IMR-90 (cell line): ENCODE data around the gene GBA2. TPM values are rescaled to one million over a fixed set of nuclear protein-coding genes. Genes with fewer than 3 reads are reported as not detected.

Source experiments
- ATAC-seq: fragments of 200-7000 bp; cut with Tn5 transposase; 2 replicates; pipeline ENCODE4 v1.9.1; 2020; ENCODE audit warnings: low read depth, mild to moderate bottlenecking, moderate library complexity
- BruUV-seq: library from RNA; stranded (reverse); fragments of 400-500 nt; replicated peaks from 2 replicates; lab custom pipeline; 2021; lab: Mats Ljungman, UMichigan
- CTCF ChIA-PET: fragments of 300-600 bp; formaldehyde crosslinking; extraction: SDS; loops from one replicate; lab custom pipeline; 2021; ENCODE audit warnings: antibody characterized with exemption; lab: Yijun Ruan, JAX
- POLR2A ChIA-PET: fragments of 300-600 bp; sonication (Branson Sonifier 250); formaldehyde crosslinking; loops from one replicate; lab custom pipeline; 2022; ENCODE audit warnings: antibody characterized with exemption; ENCODE audit not compliant: unreplicated experiment; lab: Charles Lee
- DNase-seq: peaks from one replicate; pipeline ENCODE4 v3.0.0; 2013
- H2AFZ ChIP-seq: replicated peaks from 2 replicates; pipeline ENCODE3; 2013; ENCODE audit warnings: low read length, mild to moderate bottlenecking; ENCODE audit not compliant: poor library complexity
- H2AK5ac ChIP-seq: 2 replicates; pipeline ENCODE4 v1.6.1; 2013; ENCODE audit warnings: low read depth, low read length, inconsistent platforms
- H2AK9ac ChIP-seq: replicated peaks from 2 replicates; pipeline ENCODE3; 2013; ENCODE audit warnings: mild to moderate bottlenecking, low read depth, low read length, moderate library complexity; ENCODE audit not compliant: poor library complexity
- H2BK120ac ChIP-seq: 2 replicates; pipeline ENCODE4 v1.6.1; 2013; ENCODE audit warnings: low read depth, low read length, inconsistent platforms
- H2BK15ac ChIP-seq: 3 replicates; pipeline ENCODE4 v1.6.1; 2013; ENCODE audit warnings: low read depth, low read length, inconsistent platforms
- H2BK20ac ChIP-seq: 2 replicates; pipeline ENCODE4 v1.6.1; 2013; ENCODE audit warnings: low read depth, mild to moderate bottlenecking, inconsistent platforms, low read length, moderate library complexity
- H2BK5ac ChIP-seq: 2 replicates; pipeline ENCODE4 v1.6.1; 2013; ENCODE audit warnings: mild to moderate bottlenecking, low read depth, low read length, inconsistent platforms; ENCODE audit not compliant: poor library complexity, severe bottlenecking
- H3K14ac ChIP-seq: replicated peaks from 2 replicates; pipeline ENCODE4 v1.6.1; 2013; ENCODE audit warnings: low read depth, low read length, inconsistent platforms
- H3K18ac ChIP-seq: 2 replicates; pipeline ENCODE4 v1.6.1; 2013; ENCODE audit warnings: low read depth, low read length, control low read depth
- H3K23ac ChIP-seq: 2 replicates; pipeline ENCODE4 v1.6.1; 2013; ENCODE audit warnings: low read depth, low read length, inconsistent platforms
- H3K27ac ChIP-seq: 2 replicates; pipeline ENCODE4 v1.5.1; 2013; ENCODE audit warnings: mild to moderate bottlenecking, control low read depth, low read length; ENCODE audit not compliant: insufficient read depth
- H3K27me3 ChIP-seq: 2 replicates; pipeline ENCODE4 v1.6.1; 2013; ENCODE audit warnings: low read length; ENCODE audit not compliant: control insufficient read depth, insufficient read depth
- H3K36me3 ChIP-seq: 2 replicates; pipeline ENCODE4 v1.6.1; 2013; ENCODE audit warnings: low read length, mixed read lengths; ENCODE audit not compliant: control insufficient read depth, insufficient read depth
- H3K4ac ChIP-seq: 2 replicates; pipeline ENCODE4 v1.6.1; 2013; ENCODE audit warnings: low read depth, low read length, inconsistent platforms
- H3K4me1 ChIP-seq: 2 replicates; pipeline ENCODE4 v1.6.1; 2013; ENCODE audit warnings: low read length, mixed read lengths; ENCODE audit not compliant: control insufficient read depth, insufficient read depth
- H3K4me2 ChIP-seq: 2 replicates; pipeline ENCODE4 v1.6.1; 2013; ENCODE audit warnings: low read depth, mild to moderate bottlenecking, control low read depth, low read length, moderate library complexity
- H3K4me3 ChIP-seq: 2 replicates; pipeline ENCODE4 v1.5.1; 2013; ENCODE audit warnings: low read depth, mild to moderate bottlenecking, control low read depth, low read length, moderate library complexity; ENCODE audit not compliant: insufficient read depth
- H3K56ac ChIP-seq: 2 replicates; pipeline ENCODE4 v1.6.1; 2013; ENCODE audit warnings: low read length, inconsistent platforms; ENCODE audit not compliant: insufficient read depth; ENCODE audit errors: extremely low read depth
- H3K79me1 ChIP-seq, 2 experiments: 2 replicates each; pipeline ENCODE4 v1.6.1; 2013; ENCODE audit warnings: low read length in 2 of 2, inconsistent platforms in 1 of 2, low read depth in 1 of 2
- H3K9ac ChIP-seq: 2 replicates; pipeline ENCODE4 v1.6.1; 2013; ENCODE audit warnings: low read depth, low read length, control low read depth
- H3K9me1 ChIP-seq: 2 replicates; pipeline ENCODE4 v1.6.1; 2013; ENCODE audit warnings: low read length, inconsistent platforms; ENCODE audit not compliant: insufficient read depth
- H3K9me3 ChIP-seq: 2 replicates; pipeline ENCODE4 v1.6.1; 2013; ENCODE audit warnings: low read length; ENCODE audit not compliant: control insufficient read depth, insufficient read depth
- H4K20me1 ChIP-seq: 2 replicates; pipeline ENCODE4 v1.6.1; 2013; ENCODE audit warnings: low read length, inconsistent platforms; ENCODE audit not compliant: insufficient read depth
- H4K5ac ChIP-seq: 2 replicates; pipeline ENCODE4 v1.6.1; 2013; ENCODE audit warnings: mild to moderate bottlenecking, low read depth, low read length, control low read depth
- H4K8ac ChIP-seq, 2 experiments: 2 replicates each; pipeline ENCODE4 v1.6.1; 2013; ENCODE audit warnings: low read depth in 2 of 2, low read length in 2 of 2, control low read depth in 1 of 2, inconsistent platforms in 1 of 2
- H4K91ac ChIP-seq: 2 replicates; pipeline ENCODE4 v1.6.1; 2013; ENCODE audit warnings: low read depth, low read length, inconsistent platforms; ENCODE audit not compliant: insufficient read depth
- BHLHE40 ChIP-seq: fragments of 150-350 bp; IDR thresholded peaks from 2 replicates; pipeline ENCODE4 v1.6.1; 2016; ENCODE audit warnings: mild to moderate bottlenecking, low read depth, low read length
- CEBPB ChIP-seq: IDR thresholded peaks from 2 replicates; pipeline ENCODE4 v1.6.1; 2012; ENCODE audit warnings: low read depth, low read length, improper control_type of control experiment
- FOS ChIP-seq: fragments of 150-350 bp; IDR thresholded peaks from 2 replicates; pipeline ENCODE4 v1.6.1; 2016; ENCODE audit warnings: low read depth, low read length
- MAFK ChIP-seq: IDR thresholded peaks from 2 replicates; pipeline ENCODE4 v1.6.1; 2012; ENCODE audit warnings: low read depth, low read length, improper control_type of control experiment
- MAZ ChIP-seq: IDR thresholded peaks from 2 replicates; pipeline ENCODE4 v1.6.1; 2012; ENCODE audit warnings: low read depth, mild to moderate bottlenecking, low read length, improper control_type of control experiment, moderate library complexity, borderline replicate concordance
- NFE2L2 ChIP-seq: fragments of 150-350 bp; IDR thresholded peaks from 2 replicates; pipeline ENCODE4 v1.6.1; 2016; ENCODE audit warnings: low read depth, mild to moderate bottlenecking, low read length
- POLR2A ChIP-seq: IDR thresholded peaks from 2 replicates; pipeline ENCODE4 v1.6.1; 2012; ENCODE audit warnings: mild to moderate bottlenecking, low read depth, low read length
- RCOR1 ChIP-seq: IDR thresholded peaks from 2 replicates; pipeline ENCODE4 v1.6.1; 2012; ENCODE audit warnings: mild to moderate bottlenecking, low read length, improper control_type of control experiment; ENCODE audit not compliant: insufficient replicate concordance
- RFX5 ChIP-seq: IDR thresholded peaks from 2 replicates; pipeline ENCODE4 v1.8.0; 2012; ENCODE audit warnings: low read depth, mild to moderate bottlenecking, low read length, moderate library complexity
- WGBS, 2 experiments: methylation state at CpG; one replicate each; pipeline versions ENCODE4 v1.1.5 to v1.1.7; 2013; ENCODE audit warnings: missing lambda C conversion rate in 2 of 2; ENCODE audit not compliant: insufficient read length in 1 of 2; ENCODE audit errors: extremely low coverage in 2 of 2; 5-methylcytosine and 5-hydroxymethylcytosine counted together
- dilution Hi-C: fragments of 300-500 bp; cut with HindIII; formaldehyde crosslinking; loops from one replicate; pipeline ENCODE4 v1.14.3; 2018; ENCODE audit warnings: low sequenced_read_pairs; ENCODE audit not compliant: unreplicated experiment
- in situ Hi-C: fragments of 300-500 bp; cut with MboI; formaldehyde crosslinking; loops from 3 replicates; pipeline ENCODE4 v1.14.3; 2019; ENCODE audit warnings: low sequenced_read_pairs, inconsistent platforms, mixed read lengths
- intact Hi-C: fragments of 100-400 bp; cut with micrococcal nuclease; formaldehyde crosslinking; loops from 2 replicates; pipeline ENCODE4 v1.10.0; 2022
- polyA plus RNA-seq, 3 experiments: library from polyadenylated mRNA; depleted of rRNA; stranded (reverse); fragments of >200 nt; gene quantifications; 2 replicates each; pipeline ENCODE4 v1.2.3, GENCODE V29; 2012; ENCODE audit warnings: low replicate concordance in 1 of 3
- total RNA-seq: library from RNA; depleted of rRNA; stranded (reverse); fragments of >200 nt; gene quantifications from 2 replicates; pipeline ENCODE4 v1.2.3, GENCODE V29; 2012
- TF ChIP-seq, protein P1 (sequence below): fragments of 150-350 bp; IDR thresholded peaks from 2 replicates; pipeline ENCODE4 v1.6.1; 2017; ENCODE audit warnings: mild to moderate bottlenecking, antibody characterized with exemption, low read length, low read depth
- TF ChIP-seq, protein P2 (sequence below): conservative IDR thresholded peaks from 2 replicates; pipeline ENCODE4 v1.5.1; 2012; ENCODE audit warnings: mild to moderate bottlenecking, low read depth, low read length, improper control_type of control experiment
- TF ChIP-seq, protein P3 (sequence below): fragments of 150-350 bp; IDR thresholded peaks from 2 replicates; pipeline ENCODE4 v1.6.1; 2016; ENCODE audit warnings: low read depth, mild to moderate bottlenecking, low read length, moderate library complexity, borderline replicate concordance

Gene GBA2
- total and polyA plus RNA-seq, 2 of the 4 experiments (the other 2 are of a cell fraction), result 18.1 to 38.2 TPM

DNA sequence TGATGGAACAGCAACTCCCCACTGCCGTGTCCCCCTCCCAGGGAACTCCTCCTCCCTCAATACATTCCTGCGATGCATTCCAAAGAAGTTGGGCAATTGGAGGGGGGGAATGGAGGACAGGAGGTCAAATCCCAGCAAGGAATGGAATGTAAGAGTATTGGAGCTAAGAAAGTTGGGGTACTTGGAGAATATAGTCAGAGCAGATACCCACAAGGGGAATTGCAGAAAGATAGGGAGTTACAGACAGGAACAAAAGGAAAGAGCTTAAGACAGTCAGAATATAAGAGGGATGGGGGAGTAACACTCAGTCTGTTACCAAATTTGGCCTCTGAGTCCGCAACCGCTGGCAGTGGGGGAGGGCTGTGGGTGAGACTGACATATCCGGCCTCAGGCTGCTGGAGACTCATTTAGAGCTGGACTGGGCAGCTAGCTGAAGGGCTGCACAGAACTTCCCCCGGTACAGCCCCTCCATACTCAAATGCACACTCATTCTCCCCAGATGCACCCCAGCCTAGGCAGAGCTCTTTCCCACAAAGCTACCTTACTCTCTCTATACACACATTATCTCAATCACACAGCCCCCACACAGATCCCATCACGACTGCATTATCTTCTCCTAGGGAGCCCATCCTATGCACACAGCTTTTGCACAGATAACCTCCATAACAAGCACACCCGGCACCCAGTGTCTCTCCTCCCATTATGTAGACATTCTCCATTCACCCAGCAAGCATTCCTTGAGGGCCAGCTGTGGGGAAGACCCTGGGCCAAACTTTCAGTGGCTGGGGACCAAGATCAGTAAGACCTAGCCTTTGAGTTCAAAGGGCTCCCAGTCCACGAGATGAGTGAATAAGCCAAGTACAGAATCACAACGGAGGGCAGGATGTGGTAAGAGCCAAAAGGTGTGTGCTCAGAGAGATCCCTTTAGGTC, 20.7 kb downstream of the GBA2 start:
- peak overlapping the region; percentile 100 for H4K91ac ChIP-seq
- H2BK20ac ChIP-seq, result peak overlapping the region; percentile 99
- peak overlapping the region; percentile 99 for H3K4ac ChIP-seq
- H3K4me1 ChIP-seq, result peaks cover 25% of the 10 kb centered on the region
- BruUV-seq, result TSS peak; percentile 84
- peak overlapping the region; percentile 100 for H3K14ac ChIP-seq
- H2BK5ac ChIP-seq, result peak overlapping the region; percentile 96
- POLR2A ChIA-PET, result interaction anchor here (0.6 to 2.8 kb wide), 14 partner anchors 11 to 98 kb away, joined by 3 to 23 read pairs (median 4); partner anchors contain the start of genes CA9, CCDC107, RMRP and TPM2
- peak overlapping the region; percentile 94 for H2AK9ac ChIP-seq
- H2AFZ ChIP-seq, result peak overlapping the region; percentile 5
- peaks cover 5% of the 10 kb centered on the region; the same call in 1 of the 2 replicates for H3K9me1 ChIP-seq
- peak overlapping the region; percentile 98 for H2AK5ac ChIP-seq
- no peaks in the 10 kb centered on the region for H3K27me3 ChIP-seq
- peak overlapping the region; percentile 92 to 99 for H4K8ac ChIP-seq
- peak overlapping the region; percentile 100 for H3K23ac ChIP-seq
- peak overlapping the region; percentile 99 for H4K5ac ChIP-seq
- peak overlapping the region; percentile 98 for H2BK120ac ChIP-seq
- H3K4me2 ChIP-seq, result peak overlapping the region; percentile 91
- no peaks in the 10 kb centered on the region for H3K9me3 ChIP-seq
- H3K18ac ChIP-seq, result peak overlapping the region; percentile 98
- ATAC-seq (peak; percentile 31), DNase-seq (peak; percentile 90)
- H3K36me3 ChIP-seq, result peaks cover 25% of the 10 kb centered on the region
- intact Hi-C loops, result loop anchor here (1.0 to 2.0 kb wide), 2 partner anchors 38 to 70 kb away; partner anchors contain the start of genes CCDC107 and RMRP
- peaks cover 40% of the 10 kb centered on the region for H4K20me1 ChIP-seq
- H2BK15ac ChIP-seq, result peak overlapping the region; percentile 97
- peak overlapping the region; percentile 90 for H3K27ac ChIP-seq
- peak overlapping the region; percentile 90 for H3K9ac ChIP-seq
- dilution Hi-C loops, result no loop called here
- CTCF ChIA-PET, result interaction anchor here (1.1 to 1.8 kb wide), 4 partner anchors 8 to 69 kb away, joined by 3 to 6 read pairs (median 4); no protein-coding TSS in a partner anchor
- H3K56ac ChIP-seq, result peak overlapping the region; percentile 100
- 0% methylated on average over 1 of the region's 10 CpGs; no CpG with 5 or more reads in 1 of the 2 experiments for WGBS, 2 experiments
- in situ Hi-C loops, result no loop called here
- H3K79me1 ChIP-seq, result peaks cover 24 to 73% of the 10 kb centered on the region in 2 experiments
- peak overlapping the region; percentile 41 for H3K4me3 ChIP-seq
- TF ChIP-seq POLR2A (peak; percentile 93), FOS (no peak), NFE2L2 (no peak; the same call in 1 of the 2 replicates), MAZ (peak; percentile 62; the same call in 1 of the 2 replicates), BHLHE40 (no peak), RFX5 (0 out of 2 replicates have a peak, but pooled peaks have one; percentile 29), CEBPB (peak; percentile 94), RCOR1 (peak; percentile 38), MAFK (no peak)
- TF ChIP-seq, protein P1, sequence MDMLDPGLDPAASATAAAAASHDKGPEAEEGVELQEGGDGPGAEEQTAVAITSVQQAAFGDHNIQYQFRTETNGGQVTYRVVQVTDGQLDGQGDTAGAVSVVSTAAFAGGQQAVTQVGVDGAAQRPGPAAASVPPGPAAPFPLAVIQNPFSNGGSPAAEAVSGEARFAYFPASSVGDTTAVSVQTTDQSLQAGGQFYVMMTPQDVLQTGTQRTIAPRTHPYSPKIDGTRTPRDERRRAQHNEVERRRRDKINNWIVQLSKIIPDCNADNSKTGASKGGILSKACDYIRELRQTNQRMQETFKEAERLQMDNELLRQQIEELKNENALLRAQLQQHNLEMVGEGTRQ, result no peak
- TF ChIP-seq, protein P2, sequence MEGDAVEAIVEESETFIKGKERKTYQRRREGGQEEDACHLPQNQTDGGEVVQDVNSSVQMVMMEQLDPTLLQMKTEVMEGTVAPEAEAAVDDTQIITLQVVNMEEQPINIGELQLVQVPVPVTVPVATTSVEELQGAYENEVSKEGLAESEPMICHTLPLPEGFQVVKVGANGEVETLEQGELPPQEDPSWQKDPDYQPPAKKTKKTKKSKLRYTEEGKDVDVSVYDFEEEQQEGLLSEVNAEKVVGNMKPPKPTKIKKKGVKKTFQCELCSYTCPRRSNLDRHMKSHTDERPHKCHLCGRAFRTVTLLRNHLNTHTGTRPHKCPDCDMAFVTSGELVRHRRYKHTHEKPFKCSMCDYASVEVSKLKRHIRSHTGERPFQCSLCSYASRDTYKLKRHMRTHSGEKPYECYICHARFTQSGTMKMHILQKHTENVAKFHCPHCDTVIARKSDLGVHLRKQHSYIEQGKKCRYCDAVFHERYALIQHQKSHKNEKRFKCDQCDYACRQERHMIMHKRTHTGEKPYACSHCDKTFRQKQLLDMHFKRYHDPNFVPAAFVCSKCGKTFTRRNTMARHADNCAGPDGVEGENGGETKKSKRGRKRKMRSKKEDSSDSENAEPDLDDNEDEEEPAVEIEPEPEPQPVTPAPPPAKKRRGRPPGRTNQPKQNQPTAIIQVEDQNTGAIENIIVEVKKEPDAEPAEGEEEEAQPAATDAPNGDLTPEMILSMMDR, result no peak
- TF ChIP-seq, protein P3, sequence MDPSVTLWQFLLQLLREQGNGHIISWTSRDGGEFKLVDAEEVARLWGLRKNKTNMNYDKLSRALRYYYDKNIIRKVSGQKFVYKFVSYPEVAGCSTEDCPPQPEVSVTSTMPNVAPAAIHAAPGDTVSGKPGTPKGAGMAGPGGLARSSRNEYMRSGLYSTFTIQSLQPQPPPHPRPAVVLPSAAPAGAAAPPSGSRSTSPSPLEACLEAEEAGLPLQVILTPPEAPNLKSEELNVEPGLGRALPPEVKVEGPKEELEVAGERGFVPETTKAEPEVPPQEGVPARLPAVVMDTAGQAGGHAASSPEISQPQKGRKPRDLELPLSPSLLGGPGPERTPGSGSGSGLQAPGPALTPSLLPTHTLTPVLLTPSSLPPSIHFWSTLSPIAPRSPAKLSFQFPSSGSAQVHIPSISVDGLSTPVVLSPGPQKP, result no peak
